Loucy (cell line): ENCODE results near the gene NBEA.

Experiments
- CTCF ChIP-seq: fragments of 200-600 bp; sonication (generic); conservative IDR thresholded peaks from 2 replicates; pipeline ENCODE4 v1.5.1; 2014; ENCODE audit warnings: mild to moderate bottlenecking, antibody characterized with exemption, low read length
- EZH2phosphoT487 ChIP-seq: fragments of 200-600 bp; IDR thresholded peaks from 2 replicates; pipeline ENCODE4 v1.6.1; 2018; ENCODE audit warnings: antibody characterized with exemption, mild to moderate bottlenecking, moderate library complexity, borderline replicate concordance

GRCh38 chr13:35159041-35159440 lies 217.0 kb downstream of the NBEA start:
- TF ChIP-seq CTCF, result no peak
- TF ChIP-seq EZH2phosphoT487, result no peak
